ENCODE results near the gene GNL3L.
A peak's percentile ranks its signal among the peaks of the same experiment; 100 is the strongest.
"Not testable (repeated sequence)": the region's sequence is repeated elsewhere in the genome, so short reads cannot be mapped to it uniquely, and the experiment has no call there.

GNL3L gene, protein sequence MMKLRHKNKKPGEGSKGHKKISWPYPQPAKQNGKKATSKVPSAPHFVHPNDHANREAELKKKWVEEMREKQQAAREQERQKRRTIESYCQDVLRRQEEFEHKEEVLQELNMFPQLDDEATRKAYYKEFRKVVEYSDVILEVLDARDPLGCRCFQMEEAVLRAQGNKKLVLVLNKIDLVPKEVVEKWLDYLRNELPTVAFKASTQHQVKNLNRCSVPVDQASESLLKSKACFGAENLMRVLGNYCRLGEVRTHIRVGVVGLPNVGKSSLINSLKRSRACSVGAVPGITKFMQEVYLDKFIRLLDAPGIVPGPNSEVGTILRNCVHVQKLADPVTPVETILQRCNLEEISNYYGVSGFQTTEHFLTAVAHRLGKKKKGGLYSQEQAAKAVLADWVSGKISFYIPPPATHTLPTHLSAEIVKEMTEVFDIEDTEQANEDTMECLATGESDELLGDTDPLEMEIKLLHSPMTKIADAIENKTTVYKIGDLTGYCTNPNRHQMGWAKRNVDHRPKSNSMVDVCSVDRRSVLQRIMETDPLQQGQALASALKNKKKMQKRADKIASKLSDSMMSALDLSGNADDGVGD

GRCh38 chrX:54529552-54530356 lies at the start of gene GNL3L:
Gene GNL3L, plus strand, starts transcription at chrX:54530219. Its CDS starts 2,348 bp downstream, at chrX:54532567.
- H3K4me3 ChIP-seq (ENCODE audit: low read depth, low read length), result peak within 1 kb of the TSS; percentile 97
- DNase-seq (ENCODE audit: low read depth), result peak; percentile 60

DNA sequence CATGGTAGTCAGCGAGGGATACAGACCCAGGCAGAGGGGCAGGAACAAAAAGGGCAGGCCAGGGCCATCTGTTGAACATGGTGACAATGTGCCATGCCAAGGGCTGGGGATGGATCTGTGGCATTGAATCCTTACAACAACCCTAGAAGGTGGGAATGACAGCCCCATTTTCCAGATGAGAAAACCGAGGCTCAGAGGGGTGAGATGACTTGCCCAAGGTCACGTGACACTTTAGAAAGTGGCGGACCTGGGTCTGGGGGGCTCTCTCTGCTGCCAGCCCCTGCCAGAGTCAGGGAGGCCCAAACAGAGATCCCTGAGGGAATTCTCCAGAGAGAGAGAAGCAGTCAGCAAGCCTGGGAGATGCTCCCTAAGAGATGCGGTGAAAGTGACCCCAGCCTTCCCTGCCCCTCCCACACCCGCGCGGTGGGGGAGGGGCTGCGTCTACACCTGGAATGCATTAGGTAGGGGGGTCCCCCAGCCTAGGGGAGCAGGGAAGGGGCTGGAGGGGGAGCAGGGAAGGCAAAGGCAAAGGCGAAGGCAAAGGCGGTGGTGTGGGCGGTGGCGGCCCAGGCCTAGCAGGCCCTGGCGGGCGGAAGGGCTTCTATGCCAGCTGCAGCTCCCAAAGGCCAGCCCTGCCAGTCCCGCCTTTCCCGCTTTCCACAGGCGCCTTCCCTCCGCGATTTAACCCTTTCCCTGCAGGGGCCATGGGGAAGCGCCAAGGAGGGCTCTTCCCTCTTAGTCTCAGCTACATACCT lies 47.0 kb upstream of the GNL3L start:
- DNase-seq (ENCODE audit: low read depth), result no peak
- TF ChIP-seq CTCF (IDR thresholded peaks at IDR 0.05; ENCODE audit: low read depth, low read length, missing control alignments), result no peak

More at GRCh38 chrX:54529552-54530356, at the start of gene GNL3L:
- TF ChIP-seq CTCF (IDR thresholded peaks at IDR 0.05; ENCODE audit: low read depth, low read length, missing control alignments), result no peak

DNA sequence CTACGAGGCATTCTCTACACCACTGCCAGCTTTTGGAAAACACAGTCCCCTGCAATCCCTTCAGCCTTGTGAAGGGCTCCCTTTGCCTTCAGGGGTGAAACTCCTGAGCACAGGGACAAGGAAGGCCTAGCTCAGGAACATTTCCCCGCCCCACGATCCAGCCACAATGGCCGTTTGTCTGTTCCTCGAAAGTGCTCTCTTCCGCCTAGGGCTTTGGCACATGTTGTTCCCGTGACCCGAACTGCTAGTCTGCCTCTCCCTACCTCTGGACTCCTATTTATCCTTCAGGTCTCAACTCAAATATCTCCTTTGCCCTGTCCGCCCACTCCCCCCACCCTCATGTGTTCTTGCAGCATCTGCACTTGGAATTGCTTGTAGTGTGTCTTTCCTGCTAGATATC lies 46.1 kb upstream of the GNL3L start:
- TF ChIP-seq CTCF (IDR thresholded peaks at IDR 0.05; ENCODE audit: low read depth, low read length, missing control alignments), result no peak
- H3K4me3 ChIP-seq (ENCODE audit: low read depth, low read length), result no peak overlapping the region
- DNase-seq (ENCODE audit: low read depth), result no peak

More for the DNA sequence above, 47.0 kb upstream of the GNL3L start:
- H3K4me3 ChIP-seq (ENCODE audit: low read depth, low read length), result no peak overlapping the region

GRCh38 chrX:54484666-54485065 lies 45.4 kb upstream of the GNL3L start:
- H3K4me3 ChIP-seq (ENCODE audit: low read depth, low read length), result no peak overlapping the region
- no peak for TF ChIP-seq CTCF (IDR thresholded peaks at IDR 0.05; ENCODE audit: low read depth, low read length, missing control alignments)
- DNase-seq (ENCODE audit: low read depth), result no peak

DNA sequence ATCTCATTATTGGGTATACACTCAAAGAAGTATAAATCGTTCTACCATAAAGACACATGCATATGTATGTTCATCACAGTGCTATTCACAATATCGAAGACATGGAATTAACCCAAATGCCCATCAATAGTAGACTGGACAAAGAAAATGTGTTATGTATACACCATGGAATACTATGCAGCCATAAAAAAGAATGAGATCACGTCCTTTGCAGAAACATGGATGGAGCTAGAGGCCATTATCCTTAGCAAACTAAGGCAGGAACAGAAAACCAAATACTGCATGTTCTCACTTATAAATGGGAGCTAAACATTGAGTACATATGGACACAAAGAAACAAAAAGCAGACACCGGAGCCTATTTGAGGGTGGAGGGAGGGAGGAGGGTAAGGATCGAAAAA lies 40.2 kb upstream of the GNL3L start:
- H3K4me3 ChIP-seq (ENCODE audit: low read depth, low read length); DNase-seq (ENCODE audit: low read depth): not testable (repeated sequence)

- no peak for DNase-seq (ENCODE audit: low read depth)
- H3K4me3 ChIP-seq (ENCODE audit: low read depth, low read length), result no peak overlapping the region
These were observed 37.7 kb upstream of the GNL3L start for GRCh38 chrX:54492340-54492739.

More at GRCh38 chrX:54492340-54492739, 37.7 kb upstream of the GNL3L start:
- no peak for TF ChIP-seq CTCF (IDR thresholded peaks at IDR 0.05; ENCODE audit: low read depth, low read length, missing control alignments)
